ENCODE results near the gene MYO1D.
"Not testable (repeated sequence)": the region's sequence is repeated elsewhere in the genome, so short reads cannot be mapped to it uniquely, and the experiment has no call there.

Gene MYO1D

DNA sequence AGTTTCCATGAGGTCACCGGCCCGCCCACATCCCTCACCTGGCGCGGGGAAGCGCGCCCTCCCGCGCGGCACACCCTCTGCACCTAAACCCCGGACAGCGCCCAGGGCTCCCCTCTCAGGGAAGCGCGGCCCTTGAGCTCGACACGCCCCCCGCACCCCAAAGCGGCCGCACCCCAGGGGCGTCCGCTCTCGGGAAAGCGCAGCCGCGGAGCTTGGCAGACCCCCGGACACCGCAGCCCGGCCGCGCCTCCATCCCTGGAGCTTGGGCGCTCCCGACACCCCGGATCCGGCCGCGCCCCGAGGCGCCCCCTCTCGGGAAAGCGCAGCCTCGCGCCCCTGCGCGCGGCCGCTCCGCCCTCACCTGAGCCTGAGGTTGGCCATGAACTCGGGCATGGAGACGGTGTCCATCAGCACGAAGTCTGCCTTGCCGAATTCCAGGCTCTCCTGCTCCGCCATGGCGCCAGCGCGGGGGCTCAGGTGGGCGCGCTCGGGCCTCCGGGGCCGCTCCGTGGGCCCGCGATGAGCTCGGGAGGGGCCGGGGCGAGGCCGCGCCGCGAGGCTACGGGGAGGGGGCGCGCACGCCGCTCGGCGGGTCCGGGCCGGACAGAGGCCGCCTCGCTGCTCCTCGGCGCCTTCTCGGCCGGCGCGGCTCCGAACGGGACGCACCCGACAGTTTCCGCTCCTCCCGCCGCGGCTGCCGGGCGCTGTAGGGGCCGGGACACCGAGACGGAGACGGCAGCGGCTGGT is at the start of gene MYO1D:
MYO1D (minus strand) TSS at position 708 of the 747 bp plus-strand sequence; CDS start at position 456, 252 bp downstream.
- peak; percentile 37 to 52 for DNase-seq (ENCODE audit: low read depth in 1 of 2, low spot score in 1 of 2)

DNA sequence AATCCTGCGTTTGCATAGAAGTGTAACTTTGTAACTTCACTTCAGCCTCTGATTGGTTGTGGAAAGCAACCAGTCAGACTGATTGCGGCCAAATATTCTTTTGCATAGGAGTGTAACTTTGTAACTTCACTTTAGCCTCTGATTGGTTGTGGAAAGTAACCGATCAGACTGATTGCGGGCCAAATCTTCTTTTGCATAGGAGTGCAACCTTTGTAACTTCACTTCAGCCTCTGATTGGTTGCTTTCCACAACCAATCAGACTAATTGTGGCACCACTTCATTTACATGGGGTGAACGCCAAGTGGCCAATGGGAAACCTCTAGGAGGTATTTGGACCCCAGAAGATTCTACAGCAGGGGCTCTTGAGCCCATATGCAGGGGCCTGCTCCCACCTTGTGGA is 49.3 kb upstream of the MYO1D start:
- no peak for DNase-seq (ENCODE audit: low read depth in 1 of 2, low spot score in 1 of 2)

DNA sequence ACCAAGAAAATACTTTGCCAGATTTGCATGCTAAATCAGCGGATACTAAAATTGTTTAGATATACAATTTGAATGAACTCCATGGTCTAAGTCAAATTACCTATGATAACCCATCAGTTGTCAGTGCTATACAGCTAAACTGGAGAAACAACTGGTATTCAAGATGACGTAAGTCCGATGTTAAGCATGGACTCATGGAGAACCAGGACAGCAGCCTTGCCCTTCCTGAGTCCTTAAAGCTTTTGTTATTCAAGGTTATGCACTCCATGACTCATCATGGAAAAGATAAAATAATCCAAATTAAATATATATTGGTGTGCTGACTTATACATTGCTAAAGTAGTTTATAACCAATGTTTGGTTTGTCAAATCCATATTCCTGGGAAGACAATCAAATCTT is 47.0 kb upstream of the MYO1D start:
- DNase-seq (ENCODE audit: low read depth in 1 of 2, low spot score in 1 of 2) = not testable (repeated sequence)

DNA sequence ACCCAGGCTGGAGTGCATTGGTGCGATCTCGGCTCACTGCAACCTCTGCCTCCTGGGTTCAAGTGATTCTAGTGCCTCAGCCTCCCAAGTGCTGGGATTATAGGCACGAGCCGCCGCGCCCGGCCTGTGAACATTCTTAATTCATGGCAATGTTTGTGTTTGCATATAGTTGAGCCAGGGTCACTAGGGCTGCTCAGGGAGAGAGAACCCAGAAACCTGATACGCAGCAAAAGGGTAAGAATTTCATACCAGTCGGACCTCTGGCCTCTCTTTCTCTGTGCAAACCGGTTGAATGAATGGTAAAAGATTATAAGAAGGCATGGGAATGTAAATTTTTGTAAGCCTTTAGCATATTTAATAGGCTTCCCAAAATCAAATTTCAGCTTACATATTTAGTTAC is 44.1 kb upstream of the MYO1D start:
- DNase-seq (ENCODE audit: low read depth in 1 of 2, low spot score in 1 of 2) = no peak

DNA sequence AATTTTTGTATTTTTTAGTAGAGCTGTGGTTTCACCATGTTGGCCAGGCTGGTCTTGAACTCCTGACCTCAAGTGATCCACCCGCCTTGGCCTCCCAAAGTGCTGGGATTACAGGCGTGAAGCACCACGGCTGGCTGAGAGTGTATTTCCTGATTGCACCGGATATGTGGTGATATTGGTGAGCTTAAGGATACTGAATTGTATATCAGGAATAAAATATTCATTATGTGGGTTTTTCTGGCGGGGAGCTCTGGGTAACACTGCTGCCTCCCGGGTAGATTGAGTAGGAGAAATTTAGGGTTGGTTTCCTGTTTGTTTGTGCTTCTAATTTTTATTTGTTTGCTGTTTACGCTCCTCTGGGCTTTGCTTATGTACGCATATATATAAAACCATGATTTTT is 43.4 kb upstream of the MYO1D start:
- DNase-seq (ENCODE audit: low read depth in 1 of 2, low spot score in 1 of 2) = no peak

DNA sequence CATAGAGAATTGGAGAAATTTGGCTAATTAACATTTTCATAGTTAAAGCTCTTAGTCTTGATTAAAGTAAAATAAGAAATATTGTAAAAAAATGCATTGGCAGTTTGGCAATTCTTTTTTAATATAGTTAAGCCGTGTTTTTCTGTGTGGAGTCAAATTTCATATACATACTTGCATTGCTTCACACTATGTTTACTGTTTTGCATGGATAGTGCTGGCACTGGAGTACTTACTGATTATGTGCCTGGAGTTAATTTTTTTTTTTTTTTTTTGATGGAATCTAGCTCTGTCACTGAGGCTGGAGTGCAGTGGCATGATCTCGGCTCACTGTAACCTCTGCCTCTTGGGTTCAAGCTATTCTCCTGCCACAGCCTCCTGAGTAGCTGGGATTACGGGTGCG is 43.0 kb upstream of the MYO1D start:
- DNase-seq (ENCODE audit: low read depth in 1 of 2, low spot score in 1 of 2) = not testable (repeated sequence)

DNA sequence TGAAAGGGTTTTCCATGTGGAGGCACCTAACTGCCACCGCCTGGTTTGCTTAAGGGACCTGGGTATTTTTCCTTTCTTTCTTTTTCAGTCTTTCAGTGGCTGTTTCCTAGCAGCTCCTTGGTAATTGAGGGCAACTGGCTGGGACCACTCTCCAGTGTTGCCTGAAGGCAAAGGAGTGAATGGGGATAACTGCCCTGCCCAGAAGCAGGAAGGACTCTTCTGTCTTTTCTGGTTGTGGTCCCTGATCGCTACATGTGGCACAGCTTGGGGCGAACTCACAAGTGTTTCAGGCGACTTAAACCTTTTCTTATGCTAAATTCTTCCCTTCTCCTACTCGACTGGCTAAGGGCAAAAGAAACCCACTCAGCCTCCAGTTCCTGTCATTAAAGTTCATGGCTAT is 40.9 kb upstream of the MYO1D start:
- no peak for DNase-seq (ENCODE audit: low read depth in 1 of 2, low spot score in 1 of 2)

DNA sequence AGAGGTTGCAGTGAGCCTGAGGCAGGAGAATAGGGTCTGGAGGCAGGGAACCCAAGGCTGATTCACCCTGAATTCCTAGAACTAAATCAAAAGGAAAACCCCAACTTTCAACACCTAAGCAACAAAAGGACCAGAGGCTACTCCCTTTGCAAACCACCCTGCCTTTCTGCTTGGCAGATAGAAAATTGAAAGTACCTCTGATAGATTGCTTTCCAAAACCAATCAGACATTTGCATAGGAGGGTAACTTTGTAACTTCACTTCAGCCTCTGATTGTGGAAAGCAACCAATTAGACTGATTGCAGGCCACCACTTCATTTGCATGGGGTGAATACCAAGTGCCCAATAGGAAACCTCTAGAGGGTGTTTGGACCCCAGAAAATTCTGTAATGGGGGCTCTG is 40.2 kb upstream of the MYO1D start:
- no peak for DNase-seq (ENCODE audit: low read depth in 1 of 2, low spot score in 1 of 2)

DNA sequence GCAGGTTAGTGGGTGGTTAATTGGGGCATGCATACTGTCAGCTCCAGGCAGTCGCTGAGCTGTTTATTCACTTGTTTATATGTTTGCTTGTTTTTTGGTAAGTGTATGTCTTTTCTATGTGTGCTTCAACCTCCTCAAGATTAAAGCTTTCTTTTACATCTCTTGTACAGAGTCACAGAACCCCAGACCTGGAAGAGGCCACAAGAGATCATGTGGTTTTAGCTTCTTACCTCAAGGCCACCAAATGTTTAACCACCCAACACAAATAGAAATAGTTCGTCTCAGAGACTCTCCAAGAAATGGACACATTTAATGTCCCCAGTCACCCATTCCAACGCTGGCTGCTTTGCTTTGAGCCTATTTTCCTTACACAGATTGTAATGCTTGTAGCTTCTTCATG is 39.2 kb upstream of the MYO1D start:
- DNase-seq (ENCODE audit: low read depth in 1 of 2, low spot score in 1 of 2) = no peak

DNA sequence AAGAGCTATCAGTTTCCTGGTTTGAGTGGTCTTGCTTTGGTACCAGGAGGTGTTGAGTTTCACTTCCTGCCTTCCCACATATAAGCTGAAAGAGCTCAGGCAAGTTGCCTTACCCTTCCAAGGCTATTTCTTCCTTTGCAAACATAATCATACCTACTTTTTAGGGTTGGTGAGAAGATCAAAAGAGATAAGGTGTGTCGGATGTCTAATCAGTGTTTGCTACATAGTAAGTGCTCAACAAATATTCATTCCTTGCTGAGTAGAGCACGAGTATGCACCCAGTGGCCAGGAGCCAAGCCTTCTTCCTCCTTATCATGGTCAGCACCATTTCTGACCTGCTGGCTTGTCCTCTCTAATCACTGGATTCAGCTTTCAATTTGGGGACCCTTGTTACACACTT is 38.3 kb upstream of the MYO1D start:
- no peak for DNase-seq (ENCODE audit: low read depth in 1 of 2, low spot score in 1 of 2)

DNA sequence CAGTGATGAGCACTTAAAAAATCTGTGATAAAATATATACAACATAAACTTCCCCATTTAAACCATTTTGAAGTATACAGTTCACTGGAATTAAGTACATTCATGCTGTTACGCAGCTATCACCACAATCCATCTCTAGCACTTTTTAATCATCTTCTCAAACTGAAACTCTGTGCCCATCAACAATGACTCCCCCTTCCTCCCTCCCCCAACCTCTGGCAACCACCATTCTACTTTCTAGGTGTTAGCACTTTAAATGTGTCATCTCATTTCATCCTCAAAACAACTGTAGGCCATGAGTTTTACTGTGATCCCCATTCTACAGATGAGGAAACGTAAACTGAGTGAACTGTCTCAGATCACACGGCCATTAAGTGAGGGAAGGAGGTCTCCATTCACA is 37.3 kb upstream of the MYO1D start:
- DNase-seq (ENCODE audit: low read depth in 1 of 2, low spot score in 1 of 2) = no peak

DNA sequence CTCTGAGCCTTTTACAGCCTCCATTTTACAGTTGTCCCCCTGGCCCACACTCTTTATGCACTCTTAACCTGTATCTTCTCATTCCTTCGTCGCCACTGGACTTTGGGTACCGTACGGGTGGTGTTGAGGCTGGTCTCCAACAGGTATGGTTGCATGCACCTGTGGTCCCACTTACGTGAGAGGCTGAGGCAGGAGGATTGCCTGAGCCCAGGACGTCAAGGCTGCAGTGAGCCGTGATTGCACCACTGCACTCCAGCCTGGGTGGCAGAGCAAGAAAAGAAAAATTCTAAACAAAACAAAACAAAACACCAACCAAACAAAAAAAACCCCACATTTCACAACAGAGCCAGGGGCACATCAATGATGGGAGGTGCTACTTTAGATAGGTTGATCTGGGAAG is 36.7 kb upstream of the MYO1D start:
- DNase-seq (ENCODE audit: low read depth in 1 of 2, low spot score in 1 of 2) = no peak

DNA sequence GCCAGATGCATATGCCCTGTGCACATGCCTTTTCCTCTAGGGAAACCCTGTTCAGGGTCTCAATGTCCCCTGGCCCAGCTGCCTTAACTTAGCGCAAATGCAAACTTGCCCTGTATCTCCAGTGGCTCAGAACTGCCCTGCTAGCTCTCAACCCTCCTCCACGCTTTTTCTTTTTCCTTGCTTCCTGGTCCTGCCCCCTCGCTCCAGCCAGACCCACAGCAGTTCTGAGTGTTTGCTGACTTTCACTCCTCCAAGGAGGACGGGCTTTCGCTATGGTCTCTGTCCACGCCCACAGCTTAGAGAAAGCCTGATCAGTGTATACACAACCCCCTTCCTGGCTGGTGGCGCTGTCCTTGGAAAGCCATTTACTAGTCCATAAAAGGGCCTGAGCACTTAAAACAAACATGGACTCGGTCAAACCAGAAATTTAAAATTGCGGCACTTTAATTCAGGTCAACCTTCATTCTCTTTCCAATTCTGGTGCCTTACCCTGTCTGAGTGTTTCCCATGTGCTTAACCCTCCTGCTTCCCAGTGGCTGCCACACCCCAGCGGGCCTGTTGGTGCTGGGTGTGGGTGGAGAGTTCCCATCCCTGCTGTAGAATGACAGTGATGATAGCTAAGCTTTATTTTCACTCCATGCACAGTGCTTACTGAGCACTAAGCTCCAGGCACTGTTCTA is 35.4 kb upstream of the MYO1D start:
- no peak for DNase-seq (ENCODE audit: low read depth in 1 of 2, low spot score in 1 of 2)

DNA sequence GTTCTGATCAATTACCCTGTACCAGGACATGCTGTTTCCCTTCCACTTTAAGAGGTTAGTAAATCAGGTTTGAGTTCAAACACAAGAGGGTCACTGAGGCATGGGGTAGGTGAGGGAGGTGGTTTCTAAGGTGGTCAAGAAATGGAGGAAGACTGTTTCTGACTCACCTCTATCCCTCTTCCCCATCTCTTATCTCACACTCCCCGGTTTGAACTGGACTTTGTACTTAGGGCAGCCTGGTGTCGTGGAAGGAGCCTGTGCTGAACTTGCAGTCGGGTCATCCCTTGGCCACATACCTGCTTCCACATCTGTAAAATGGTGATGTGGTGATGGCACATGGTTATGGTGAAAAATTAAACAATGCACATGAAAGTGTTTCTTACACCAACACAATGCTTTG is 33.8 kb upstream of the MYO1D start:
- DNase-seq (ENCODE audit: low read depth in 1 of 2, low spot score in 1 of 2) = no peak

DNA sequence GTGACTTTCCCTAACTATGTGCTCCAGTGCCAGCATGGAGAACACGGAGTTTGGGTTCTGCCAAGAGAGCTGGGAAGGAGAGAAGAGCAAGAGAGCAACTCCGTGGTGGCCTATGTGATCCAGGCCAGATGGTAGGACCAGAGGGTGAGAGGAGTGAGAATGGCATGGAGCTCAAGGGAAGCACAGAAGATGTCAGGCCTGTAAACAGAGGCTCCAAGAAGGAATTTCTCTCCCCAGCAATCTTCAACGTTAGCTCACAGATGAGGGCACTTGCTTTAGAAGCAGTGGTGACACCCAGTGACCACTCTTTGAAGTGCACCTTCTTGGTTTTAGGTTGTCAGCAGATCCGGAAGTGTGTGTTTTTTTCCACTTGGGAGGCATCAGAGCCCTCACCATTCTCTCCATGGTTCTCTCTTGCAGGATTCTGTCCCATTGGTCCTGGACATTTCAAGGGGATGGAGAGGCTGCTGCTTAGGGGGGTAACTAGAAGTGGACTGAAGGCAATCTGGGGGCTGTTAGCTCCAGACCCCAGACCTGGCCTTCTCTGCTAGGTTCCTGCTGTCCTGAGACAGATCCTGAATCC is 33.0 kb upstream of the MYO1D start:
- no peak for DNase-seq (ENCODE audit: low read depth in 1 of 2, low spot score in 1 of 2)

DNA sequence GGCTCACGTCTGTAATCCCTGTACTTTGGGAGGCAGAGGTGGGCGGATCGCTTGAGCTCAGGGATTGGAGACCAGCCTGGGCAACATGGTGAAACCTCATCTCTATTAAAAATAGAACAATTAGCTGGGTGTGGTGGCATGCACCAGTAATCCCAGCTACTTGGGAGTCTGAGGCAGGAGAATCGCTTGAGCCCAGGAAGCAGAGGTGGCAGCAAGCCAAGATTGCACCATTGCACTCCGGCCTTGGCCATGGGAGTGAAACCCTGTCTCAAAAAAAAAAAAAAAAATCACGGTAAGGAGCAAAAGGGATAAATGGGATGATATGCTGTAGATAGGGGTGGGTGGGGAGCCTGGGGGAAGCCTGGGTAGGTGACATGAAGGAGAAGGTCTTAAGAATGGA is 30.7 kb upstream of the MYO1D start:
- no peak for DNase-seq (ENCODE audit: low read depth in 1 of 2, low spot score in 1 of 2)

DNA sequence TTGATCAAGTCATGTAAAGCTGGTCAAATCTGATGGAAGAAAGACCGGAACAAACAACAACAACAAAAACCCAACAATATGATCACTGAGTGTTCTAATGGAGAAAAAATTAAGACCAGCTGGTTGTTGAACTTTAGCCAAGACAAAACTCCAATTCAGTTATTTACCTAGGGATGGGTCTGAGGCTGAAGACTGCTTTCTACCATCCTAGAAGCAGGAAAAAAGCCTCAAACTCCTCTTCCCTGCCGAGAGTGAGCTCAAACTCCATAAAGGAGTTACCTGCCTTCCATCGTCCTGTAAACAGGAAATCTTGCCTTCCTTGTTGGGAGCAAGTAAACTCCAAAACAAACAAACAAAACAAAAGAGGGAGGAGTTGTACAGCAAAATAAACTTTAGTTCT is 28.0 kb upstream of the MYO1D start:
- no peak for DNase-seq (ENCODE audit: low read depth in 1 of 2, low spot score in 1 of 2)

DNA sequence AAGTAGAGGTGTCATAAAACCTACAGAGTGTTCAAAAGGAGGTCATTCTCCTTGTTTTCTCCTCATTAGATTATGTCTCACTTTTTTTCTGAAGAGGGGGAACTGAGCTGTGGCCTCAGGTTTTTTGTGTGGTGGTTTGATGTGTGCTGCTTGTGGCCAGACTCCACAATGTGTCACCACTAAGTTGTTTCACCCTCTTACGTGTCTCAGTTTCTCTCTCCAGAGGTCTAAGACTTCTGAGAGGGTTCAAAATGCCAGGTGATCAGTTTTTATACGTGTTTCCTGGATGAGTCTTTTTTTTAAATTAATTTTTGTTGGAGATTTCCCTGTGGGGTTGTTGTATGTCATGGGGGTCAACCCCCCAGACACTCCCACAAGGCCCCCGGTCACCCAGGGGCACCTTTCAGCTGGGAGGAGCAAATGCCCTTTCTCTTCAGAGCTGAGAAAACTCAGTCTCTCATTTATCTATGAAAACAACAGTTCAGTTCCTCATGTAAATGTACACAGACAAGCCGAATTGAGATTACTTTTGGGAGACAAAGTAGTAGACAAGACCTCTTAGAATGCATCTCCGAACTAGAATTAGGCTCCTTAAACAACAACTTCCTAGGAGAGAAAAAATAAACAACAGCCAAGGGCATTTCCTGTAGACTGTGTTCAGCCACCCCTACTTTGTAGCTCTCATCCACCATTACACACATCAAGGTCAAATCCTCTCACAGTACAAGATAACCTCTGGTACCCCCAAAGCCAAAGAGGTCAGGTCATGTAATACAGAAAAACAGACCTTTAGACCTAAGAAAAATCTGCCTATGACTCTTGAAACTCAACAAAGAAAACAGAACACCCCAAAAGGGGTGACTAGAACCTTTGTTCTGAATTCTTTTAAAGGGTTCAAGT is 27.1 kb upstream of the MYO1D start:
- no peak for DNase-seq (ENCODE audit: low read depth in 1 of 2, low spot score in 1 of 2)

DNA sequence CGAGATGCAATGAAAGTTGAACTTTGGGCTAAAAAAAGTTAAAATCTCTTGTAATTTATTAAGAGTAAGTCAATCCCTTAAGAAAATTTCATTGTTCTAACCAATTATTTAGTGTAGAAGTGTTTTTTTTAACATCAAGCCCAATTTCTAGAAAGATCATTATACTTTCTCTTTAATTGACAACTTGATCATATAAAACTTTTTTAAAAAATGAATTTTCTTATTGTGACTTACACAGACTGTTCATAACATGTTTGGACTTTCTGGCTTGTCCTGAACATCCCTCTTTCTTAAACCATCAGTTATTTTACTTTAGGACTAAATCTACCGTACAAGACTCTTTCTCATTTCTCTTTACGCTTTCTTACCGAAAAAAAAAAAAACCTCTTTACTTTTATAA is 24.8 kb upstream of the MYO1D start:
- DNase-seq (ENCODE audit: low read depth in 1 of 2, low spot score in 1 of 2) = no peak

DNA sequence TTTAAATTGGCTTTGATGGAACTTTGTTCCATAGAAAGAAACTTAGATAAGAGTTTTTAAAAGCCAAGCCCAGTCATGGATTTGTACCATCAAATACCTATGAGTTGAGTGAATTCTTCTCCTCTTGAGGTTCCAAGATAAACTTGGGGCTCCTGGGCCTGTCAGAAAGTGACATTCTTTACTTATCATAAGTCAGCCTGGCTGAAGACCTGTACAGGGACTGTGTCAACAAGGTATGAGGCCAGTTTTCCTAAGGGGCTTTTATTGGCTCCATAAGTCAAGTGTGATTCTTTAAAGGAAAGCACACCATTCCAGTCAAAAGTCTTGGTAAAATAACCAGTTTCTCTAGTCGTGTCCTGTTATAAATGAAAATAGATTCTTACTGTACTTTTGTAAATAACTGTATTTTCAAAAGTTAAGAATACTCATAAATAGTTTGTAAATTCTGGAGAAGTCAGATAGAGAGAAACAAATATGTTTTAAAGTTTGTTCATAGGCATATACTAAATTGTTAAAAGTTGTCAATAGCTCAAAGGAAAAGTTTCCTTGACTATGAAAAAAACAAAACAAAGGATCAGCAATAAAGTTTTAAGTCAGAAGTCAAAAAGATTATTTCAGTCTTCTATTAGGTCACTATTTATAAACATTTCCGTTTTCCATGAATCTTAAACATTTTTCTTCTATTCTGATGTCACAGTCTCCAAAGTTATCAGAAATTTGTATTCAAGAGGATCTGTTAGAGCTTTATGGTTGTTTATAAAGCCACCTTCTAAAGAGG is 22.5 kb upstream of the MYO1D start:
- DNase-seq (ENCODE audit: low read depth in 1 of 2, low spot score in 1 of 2) = no peak

Measured in stimulated activated CD4-positive, alpha-beta T cell treated with anti-CD3 and anti-CD28 coated beads, Interleukin-15, amount 100 ng/mL, for 1 hour (primary cell).